ENCODE measurements around the gene C2orf81. TPM values are rescaled to one million over a fixed set of nuclear protein-coding genes. Genes with fewer than 3 reads are reported as not detected.

Gene C2orf81
- total RNA-seq, 1 experiment from 2014 or later, result 2.9 TPM

GRCh38 chr2:74441690-74442482 lies 20.5 kb upstream of the C2orf81 start, which contains the start of gene RTKN (continued):
- TF ChIP-seq PREB (CRISPR knock-in tag; IDR thresholded peaks at IDR 0.05; ENCODE audit: borderline replicate concordance) (no peak), E2F5 (CRISPR knock-in tag; IDR thresholded peaks at IDR 0.05) (peak; percentile 90), ETV6 (CRISPR knock-in tag; IDR thresholded peaks at IDR 0.05) (peak; percentile 72), TEAD1 (CRISPR knock-in tag; IDR thresholded peaks at IDR 0.05) (peak; percentile 27), SP1 (CRISPR knock-in tag; conservative IDR thresholded peaks at IDR 0.05) (peak; percentile 77), KAT7 (CRISPR knock-in tag; IDR thresholded peaks at IDR 0.05; ENCODE audit: borderline replicate concordance) (0 out of 2 replicates have a peak, but pooled peaks have one; percentile 89), ARID4B (CRISPR knock-in tag; IDR thresholded peaks at IDR 0.05; ENCODE audit: borderline replicate concordance) (0 out of 2 replicates have a peak, but pooled peaks have one; percentile 57), GABPB1 (CRISPR knock-in tag; IDR thresholded peaks at IDR 0.05) (peak; percentile 29; the same call in 1 of the 2 replicates), MYBL2 (CRISPR knock-in tag; IDR thresholded peaks at IDR 0.05) (no peak), PRRX2 (CRISPR knock-in tag; IDR thresholded peaks at IDR 0.05) (no peak), JAZF1 (CRISPR knock-in tag; IDR thresholded peaks at IDR 0.05) (no peak), CREM (CRISPR knock-in tag; IDR thresholded peaks at IDR 0.05) (0 out of 2 replicates have a peak, but pooled peaks have one; percentile 59), CREB1 (CRISPR knock-in tag; IDR thresholded peaks at IDR 0.05) (peak; percentile 45; the same call in 1 of the 2 replicates), FOXK1 (CRISPR knock-in tag; IDR thresholded peaks at IDR 0.05) (peak; percentile 69), MAX (CRISPR knock-in tag; IDR thresholded peaks at IDR 0.05) (peak; percentile 71), E2F4 (CRISPR knock-in tag; IDR thresholded peaks at IDR 0.05; ENCODE audit: borderline replicate concordance, low read depth) (no peak), ZNF671 (CRISPR knock-in tag; IDR thresholded peaks at IDR 0.05) (no peak), ZNF416 (CRISPR knock-in tag; IDR thresholded peaks at IDR 0.05) (0 out of 2 replicates have a peak, but pooled peaks have one; percentile 22), FOXP1 (CRISPR knock-in tag; IDR thresholded peaks at IDR 0.05; ENCODE audit: borderline replicate concordance) (peak; percentile 84; the same call in 1 of the 2 replicates), NFE2L1 (CRISPR knock-in tag; IDR thresholded peaks at IDR 0.05) (peak; percentile 47; the same call in 1 of the 2 replicates)

Data from WTC11 (cell line).